IPS-18c (cell line): ENCODE measurements around the gene P2RY2.
A peak's percentile ranks its signal among the peaks of the same experiment; 100 is the strongest.
"Not testable (repeated sequence)": the region's sequence is repeated elsewhere in the genome, so short reads cannot be mapped to it uniquely, and the experiment has no call there.

ENCODE experiments used
- H3K4me3 ChIP-seq: 2 replicates; pipeline ENCODE4 v1.7.0; 2013; ENCODE audit warnings: low read depth, mild to moderate bottlenecking, low read length, moderate library complexity; ENCODE audit not compliant: insufficient read depth
- H3K9me3 ChIP-seq: one replicate; pipeline ENCODE4 v1.6.1; 2013; ENCODE audit warnings: mild to moderate bottlenecking, low read length, moderate library complexity; ENCODE audit not compliant: control insufficient read depth, insufficient read depth

P2RY2 gene

GRCh38 chr11:73232487-73232886 lies 14.4 kb downstream of the P2RY2 start:
- H3K9me3 ChIP-seq, H3K4me3 ChIP-seq: not testable (repeated sequence)

GRCh38 chr11:73233211-73233610 lies 15.1 kb downstream of the P2RY2 start:
- H3K9me3 ChIP-seq = peaks cover 2% of the 10 kb centered on the region

GRCh38 chr11:73233692-73234470 lies 15.8 kb downstream of the P2RY2 start:
- H3K4me3 ChIP-seq = no peak overlapping the region
- peaks cover 2% of the 10 kb centered on the region for H3K9me3 ChIP-seq

More at GRCh38 chr11:73233211-73233610, 15.1 kb downstream of the P2RY2 start:
- no peak overlapping the region for H3K4me3 ChIP-seq

- Histone ChIP-seq H3K4me3 (no peak overlapping the region), H3K9me3 (peaks cover 2% of the 10 kb centered on the region)
Measured at GRCh38 chr11:73234471-73235181, 16.5 kb downstream of the P2RY2 start.

GRCh38 chr11:73235236-73235786 lies 17.2 kb downstream of the P2RY2 start:
- H3K4me3 ChIP-seq = no peak overlapping the region
- H3K9me3 ChIP-seq = peaks cover 4% of the 10 kb centered on the region

GRCh38 chr11:73236205-73236765 lies 18.2 kb downstream of the P2RY2 start:
- Histone ChIP-seq H3K9me3 (peaks cover 4% of the 10 kb centered on the region), H3K4me3 (no peak overlapping the region)

GRCh38 chr11:73236854-73237253 lies 18.8 kb downstream of the P2RY2 start:
- Histone ChIP-seq H3K9me3 (peaks cover 4% of the 10 kb centered on the region), H3K4me3 (no peak overlapping the region)

- H3K9me3 ChIP-seq = peaks cover 4% of the 10 kb centered on the region
- no peak overlapping the region for H3K4me3 ChIP-seq
Measured at GRCh38 chr11:73237471-73238290, 19.6 kb downstream of the P2RY2 start.

- H3K9me3 ChIP-seq = peaks cover 2% of the 10 kb centered on the region
- no peak overlapping the region for H3K4me3 ChIP-seq
Measured at GRCh38 chr11:73239111-73239521, 21.0 kb downstream of the P2RY2 start.

GRCh38 chr11:73239571-73240189 lies 21.6 kb downstream of the P2RY2 start:
- Histone ChIP-seq H3K4me3 (no peak overlapping the region), H3K9me3 (peaks cover 2% of the 10 kb centered on the region)

GRCh38 chr11:73240190-73240781 lies 22.2 kb downstream of the P2RY2 start:
- Histone ChIP-seq H3K4me3 (no peak overlapping the region; the same call in 1 of the 2 replicates), H3K9me3 (peaks cover 2% of the 10 kb centered on the region)

GRCh38 chr11:73241300-73241699 lies 23.2 kb downstream of the P2RY2 start:
- Histone ChIP-seq H3K9me3 (peaks cover 2% of the 10 kb centered on the region), H3K4me3 (no peak overlapping the region)

GRCh38 chr11:73242251-73243092 lies 24.4 kb downstream of the P2RY2 start:
- Histone ChIP-seq H3K9me3 (peaks cover 2% of the 10 kb centered on the region), H3K4me3 (peak overlapping the region; percentile 16; the same call in 1 of the 2 replicates)

- no peak overlapping the region for H3K4me3 ChIP-seq
- H3K9me3 ChIP-seq = peaks cover 2% of the 10 kb centered on the region
Measured at GRCh38 chr11:73243093-73243485, 25.0 kb downstream of the P2RY2 start.

- Histone ChIP-seq H3K4me3 (no peak overlapping the region), H3K9me3 (peaks cover 4% of the 10 kb centered on the region)
Measured at GRCh38 chr11:73244589-73245240, 26.6 kb downstream of the P2RY2 start.
